Activated CD4-positive, alpha-beta T cell treated with anti-CD3 and anti-CD28 coated beads, Interleukin-2, Interleukin-6, amounts not matched to agents 100 ng/mL and 50 ng/mL, durations not matched to agents 16 hours and 8 hours (primary cell): ENCODE measurements around the gene GSN.

Experiments
- DNase-seq: peaks from one replicate; pipeline ENCODE4 v3.0.0-alpha.2; 2020

The GSN gene

DNA sequence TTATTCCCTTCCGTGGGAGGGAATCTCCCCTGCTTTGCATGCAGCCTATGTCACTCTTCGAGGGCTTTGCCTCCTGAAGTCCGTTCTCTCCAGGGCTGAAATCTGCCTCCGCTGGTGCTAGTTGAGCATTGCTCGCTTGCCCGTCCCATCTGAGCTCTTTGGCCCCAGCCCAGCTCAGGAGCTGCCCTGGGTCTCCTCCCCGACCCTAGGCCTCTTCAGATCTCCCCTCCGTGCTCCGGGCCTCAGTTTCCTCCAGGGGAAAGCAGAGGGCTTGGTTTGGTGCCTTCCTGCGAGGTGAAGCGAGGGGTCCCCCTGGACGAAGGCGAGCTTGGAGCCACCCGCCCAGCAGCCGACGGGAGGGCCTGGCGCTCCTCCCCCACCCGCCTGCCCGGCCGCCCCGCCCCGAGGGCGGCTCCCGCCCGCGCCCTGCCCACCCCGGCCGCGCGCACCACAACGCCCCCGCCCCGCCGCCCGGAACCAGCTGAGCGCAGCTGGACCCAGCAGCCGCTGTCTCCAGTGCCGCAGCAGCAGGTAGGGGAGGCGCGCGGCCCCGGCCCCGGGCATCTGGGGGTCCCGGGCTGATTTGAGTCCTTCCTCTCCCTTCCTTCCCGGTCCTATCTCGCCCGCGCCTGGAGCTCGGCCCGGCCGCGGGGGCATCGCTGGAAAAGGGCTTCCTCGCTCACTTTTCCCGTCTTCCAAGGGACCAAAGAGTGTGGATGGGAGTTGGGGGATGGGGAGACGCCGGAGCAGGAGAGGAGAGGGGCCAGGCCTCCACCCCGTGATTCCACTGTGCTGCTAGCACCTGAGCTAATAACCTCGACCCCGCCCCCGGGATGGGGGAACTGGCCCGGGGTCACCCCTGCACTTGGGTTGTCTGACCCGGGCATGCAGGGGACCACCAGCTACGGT is at the start of gene GSN:
Gene GSN, plus strand, starts transcription at position 474 of the 909 bp plus-strand sequence. CDS start 33,810 bp downstream, outside the sequence.
- peak; percentile 55 for DNase-seq

DNA sequence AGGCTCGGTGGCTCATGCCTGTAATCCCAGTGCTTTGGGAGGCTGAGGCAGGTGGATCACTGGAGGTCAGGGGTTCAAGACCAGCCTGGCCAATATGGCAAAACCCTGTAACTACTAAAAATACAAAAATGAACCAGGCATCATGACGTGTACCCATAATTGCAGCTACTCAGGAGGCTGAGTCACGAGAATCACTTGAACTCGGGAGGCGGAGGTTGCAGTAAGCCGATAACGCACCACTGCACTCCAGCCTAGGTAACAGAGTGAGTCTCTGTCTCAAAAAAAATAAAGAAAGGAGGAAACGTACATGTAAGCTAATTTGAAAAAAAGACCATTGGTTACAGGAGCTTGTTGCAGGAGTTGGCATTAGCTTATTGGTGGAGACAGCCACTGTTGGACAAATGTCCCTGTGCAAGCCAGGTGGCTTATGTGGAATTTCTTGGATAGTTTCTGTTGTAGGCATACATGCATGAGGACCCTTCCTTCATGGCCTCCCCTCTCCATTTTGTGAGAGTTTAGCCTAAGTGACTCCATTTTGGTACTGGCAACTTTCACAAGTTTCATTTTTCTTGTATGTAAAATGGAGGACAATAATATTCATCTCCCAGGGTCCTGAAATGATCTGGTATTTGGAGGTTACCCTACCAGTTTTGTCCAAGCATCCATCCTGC is 49.5 kb upstream of the GSN start:
- no peak for DNase-seq

DNA sequence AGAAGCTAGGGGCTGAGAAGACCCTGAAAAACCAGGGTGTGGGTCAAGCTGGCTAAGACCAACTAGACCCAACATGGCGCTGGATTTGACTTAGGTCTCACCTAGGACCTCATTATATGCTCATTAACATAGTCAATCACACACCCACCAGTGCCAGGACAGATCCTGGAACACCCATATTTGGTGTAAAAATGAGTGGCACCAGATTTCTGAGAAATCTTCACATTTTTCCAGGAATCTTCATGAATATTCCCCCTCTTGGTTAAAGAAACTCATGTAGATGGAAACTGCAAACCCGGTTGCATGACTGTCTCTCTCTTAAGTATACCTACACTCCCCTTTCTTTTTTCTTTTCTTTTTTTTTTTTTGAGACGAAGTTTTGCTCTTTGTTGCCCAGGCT is 48.4 kb upstream of the GSN start:
- no peak for DNase-seq

DNA sequence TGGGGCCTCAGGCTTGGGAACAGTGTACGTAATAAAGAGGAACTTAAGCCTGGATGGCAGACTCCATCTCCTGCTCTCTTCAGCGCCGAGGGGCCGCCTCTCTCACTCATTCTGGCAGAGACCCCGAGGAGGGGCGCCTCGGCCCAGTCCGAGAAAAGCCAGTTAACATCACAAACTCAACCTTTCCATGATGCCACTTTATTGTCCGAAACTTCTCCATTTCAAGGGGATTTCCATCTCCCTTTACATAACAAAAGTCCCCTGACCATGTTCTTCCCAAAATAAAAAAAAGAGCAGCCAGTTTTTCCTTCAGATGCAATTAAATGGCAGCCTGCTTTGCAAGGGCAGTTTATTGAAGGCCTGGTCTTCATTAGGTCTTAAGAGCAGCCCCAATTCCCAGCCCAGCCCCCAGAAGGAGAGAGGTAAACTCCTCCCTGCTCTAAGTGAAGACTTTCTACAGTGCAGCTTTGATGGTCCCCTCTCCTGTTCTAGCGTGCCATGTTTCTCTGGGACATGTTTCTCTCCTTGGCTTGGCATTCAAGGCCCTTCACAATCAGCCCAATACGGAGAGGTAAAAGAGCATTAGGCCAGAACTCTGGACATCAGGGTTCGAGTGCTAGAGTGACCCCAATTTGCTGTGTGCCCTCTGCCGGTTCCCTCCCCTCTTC is 46.8 kb upstream of the GSN start:
- no peak for DNase-seq

DNA sequence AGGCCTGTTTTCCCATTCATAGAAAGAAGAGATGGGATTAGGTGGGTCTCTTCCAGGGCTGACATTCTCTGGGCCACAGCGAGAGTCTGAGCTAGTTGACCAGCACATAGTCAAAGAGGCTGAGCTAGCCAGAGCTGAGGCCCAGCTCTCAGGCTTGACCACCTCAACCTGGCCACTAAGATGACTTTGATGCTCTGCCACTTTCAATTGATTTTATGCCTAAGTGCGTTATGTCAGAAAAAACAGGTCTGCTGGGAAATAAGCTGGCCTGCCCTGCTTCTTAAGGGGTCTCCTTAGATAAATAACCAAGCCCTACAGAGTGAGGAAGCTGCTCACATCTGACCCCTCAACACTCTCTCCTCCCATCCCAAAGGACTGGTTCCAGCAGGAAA is 46.3 kb upstream of the GSN start:
- no peak for DNase-seq

DNA sequence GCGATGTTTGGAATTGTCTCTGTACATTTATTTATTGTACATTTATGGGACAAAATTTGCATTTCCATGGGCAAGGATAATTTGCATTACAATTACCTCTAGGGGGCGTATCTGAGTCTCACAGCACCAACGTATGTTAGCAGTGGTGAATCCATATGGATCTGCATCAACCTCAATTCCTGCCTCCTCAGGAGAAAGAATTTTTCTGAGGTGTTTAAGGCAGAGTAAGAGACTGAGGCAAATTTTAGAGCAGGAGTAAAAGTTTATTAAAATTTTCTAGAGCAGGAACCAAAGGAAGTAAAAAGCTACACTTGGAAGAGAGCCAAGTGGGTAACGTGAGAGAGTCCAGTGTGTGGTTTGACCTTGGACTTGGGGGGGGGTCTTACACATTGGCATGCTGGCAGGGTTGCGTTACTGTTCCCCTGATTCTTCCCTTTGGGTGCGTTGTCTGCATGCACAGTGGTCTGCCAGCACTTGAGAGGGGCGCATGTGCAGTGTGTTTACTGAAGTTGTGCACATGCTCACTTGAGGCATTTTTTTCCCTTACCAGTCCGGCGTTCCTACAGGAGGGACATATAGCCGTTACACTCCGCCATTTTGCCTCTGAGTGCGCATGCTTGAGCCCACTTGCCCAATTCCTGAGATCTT is 45.3 kb upstream of the GSN start:
- DNase-seq = peak; percentile 29

DNA sequence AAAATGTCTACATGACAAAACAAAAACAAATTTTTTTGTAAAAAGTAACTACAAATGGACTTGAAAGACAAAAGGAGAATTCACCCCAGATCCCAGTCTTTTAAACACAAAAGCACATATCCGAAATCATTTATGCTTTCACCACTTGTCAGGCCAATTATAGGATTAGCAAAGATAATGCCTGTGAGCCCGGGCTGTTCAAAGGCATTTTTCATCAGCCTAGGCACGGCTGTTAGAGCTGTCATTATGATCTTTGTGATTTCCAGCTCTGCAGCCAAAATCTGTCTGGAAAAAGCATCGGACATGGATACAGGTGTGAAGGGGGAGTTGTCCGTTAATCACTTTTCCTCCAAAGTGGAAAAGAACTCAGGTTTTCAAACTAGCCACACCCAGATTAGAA is 42.7 kb upstream of the GSN start:
- DNase-seq = no peak

DNA sequence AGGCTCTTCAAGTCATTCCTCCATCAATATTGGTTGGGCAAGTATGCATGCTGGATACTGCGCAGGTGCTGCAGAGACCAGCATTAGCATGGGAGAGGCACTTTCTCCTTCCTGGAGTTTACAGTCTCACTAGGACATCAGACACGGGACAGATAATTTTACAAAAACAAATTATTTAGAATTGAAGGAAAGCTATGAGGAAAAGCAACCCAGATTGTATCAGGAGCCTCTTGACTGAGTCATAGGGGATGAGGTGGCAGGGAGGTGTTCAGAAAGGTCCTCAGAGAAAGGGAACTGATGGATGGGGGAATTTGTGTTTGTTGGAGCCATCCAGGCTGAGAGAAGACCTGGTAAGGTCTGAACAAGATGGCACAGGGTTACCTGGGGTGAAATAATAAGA is 41.8 kb upstream of the GSN start:
- no peak for DNase-seq

DNA sequence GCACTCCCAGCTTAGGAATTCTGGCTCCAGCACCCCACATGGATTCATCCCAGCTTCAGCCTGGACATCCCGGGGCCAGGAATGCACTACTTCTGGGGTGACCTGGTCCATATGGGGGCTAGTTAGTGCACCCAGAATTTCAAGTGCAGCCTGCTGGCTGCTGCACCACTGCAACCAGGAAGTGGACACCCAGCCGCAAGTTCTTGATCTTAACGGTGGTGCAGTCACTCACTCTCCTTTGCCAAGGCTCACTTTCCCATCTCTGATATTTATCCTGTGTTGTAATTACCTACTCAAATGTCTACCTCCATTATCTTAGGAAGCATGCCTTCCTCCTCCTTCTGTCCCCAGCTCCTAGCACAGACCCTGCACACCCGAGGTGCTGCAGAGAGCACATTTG is 40.1 kb upstream of the GSN start:
- DNase-seq = no peak

DNA sequence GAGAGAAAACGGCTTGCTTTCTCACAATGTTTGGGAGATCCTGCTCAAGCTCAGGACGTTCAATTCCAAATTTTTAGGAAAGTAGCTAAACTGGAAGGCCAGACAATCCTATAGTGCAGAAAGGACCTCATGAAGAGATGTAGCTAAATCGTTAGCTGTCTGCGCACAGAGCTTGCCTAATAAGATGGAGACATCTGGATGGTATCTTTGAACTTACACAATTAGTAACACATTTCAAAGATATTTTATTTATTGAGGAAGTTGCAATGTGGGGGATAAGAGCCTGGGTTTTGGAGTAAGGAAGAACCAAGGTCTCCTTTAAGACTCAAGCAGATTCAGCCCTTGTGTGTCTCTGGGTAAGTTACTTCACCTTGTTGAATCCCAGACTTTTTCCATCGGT is 37.7 kb upstream of the GSN start:
- DNase-seq = no peak

DNA sequence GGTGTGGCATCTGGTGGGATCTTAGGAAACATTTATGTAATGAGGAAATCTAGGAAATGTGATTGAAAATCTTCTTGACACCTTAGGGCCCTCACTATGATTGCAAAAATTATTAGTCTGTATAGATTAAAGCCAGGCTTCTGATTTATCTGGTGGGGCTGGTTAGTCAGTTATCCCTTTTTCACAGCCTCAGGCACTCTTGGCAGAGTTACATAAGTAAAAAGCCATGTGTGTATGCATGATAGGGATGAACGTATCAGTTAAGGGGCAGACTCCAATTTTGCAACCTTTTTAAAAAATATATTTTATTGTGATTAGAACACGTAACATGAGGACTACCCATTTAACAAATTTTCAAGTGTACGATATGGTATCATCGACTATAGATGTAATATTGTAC is 35.7 kb upstream of the GSN start:
- no peak for DNase-seq

DNA sequence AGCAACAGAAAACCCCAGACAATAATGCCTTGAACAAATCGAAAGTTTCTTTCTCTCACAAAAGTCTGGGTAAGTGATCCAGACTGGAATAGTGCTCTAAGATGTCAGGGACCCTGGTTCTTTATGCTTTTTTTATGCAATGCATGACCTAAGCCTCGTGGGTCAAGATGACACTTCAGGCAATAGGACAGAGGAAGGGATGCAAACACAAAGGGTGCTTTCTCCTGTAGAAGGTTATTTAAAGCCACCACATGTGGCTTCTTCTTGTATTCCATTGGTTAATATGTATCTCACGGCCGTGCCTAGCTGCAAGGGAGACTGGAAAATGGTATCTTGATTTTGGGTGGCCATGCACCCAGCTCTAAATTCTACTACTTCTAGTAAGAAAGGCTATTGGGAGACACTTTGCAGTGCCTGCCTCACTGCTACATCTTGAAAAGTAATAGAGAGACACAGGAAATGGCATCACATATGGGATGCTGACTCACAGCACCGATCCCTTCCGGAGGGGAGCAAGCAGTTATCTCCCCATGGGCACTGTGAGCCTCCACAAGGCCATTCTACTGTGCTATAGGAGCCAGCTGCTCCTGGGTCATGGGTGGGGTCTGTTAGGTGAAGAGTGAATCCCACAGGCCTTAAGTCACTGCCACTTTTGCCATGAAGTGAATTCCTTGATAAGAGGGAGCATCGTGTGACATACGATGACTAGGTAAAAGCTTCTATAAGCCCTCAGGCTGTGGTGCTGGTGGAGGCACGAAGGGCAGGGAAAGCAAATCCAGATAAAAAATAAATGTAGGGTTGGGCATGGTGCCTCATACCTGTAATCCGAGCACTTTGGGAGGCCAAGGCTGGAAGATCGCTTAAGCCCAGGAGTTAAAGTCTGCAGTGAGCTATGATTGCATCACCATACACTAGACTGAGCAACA is 33.8 kb upstream of the GSN start:
- DNase-seq = no peak

DNA sequence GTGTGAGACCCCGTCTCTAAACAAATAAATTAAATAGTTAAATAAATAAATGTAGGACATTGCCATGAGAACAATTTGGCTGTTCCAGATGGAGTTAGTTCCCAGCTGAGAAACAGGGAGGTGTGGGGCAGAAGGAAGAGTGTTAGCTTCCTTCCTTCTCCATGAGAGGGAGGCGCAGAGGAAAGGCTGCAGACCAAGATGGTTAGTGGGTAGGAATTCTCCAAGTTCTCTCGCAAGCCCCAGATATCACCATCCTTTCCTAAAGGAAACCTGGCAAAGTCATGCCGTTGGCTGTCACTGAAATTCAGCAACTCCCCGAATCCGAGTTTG is 33.2 kb upstream of the GSN start:
- DNase-seq = no peak

DNA sequence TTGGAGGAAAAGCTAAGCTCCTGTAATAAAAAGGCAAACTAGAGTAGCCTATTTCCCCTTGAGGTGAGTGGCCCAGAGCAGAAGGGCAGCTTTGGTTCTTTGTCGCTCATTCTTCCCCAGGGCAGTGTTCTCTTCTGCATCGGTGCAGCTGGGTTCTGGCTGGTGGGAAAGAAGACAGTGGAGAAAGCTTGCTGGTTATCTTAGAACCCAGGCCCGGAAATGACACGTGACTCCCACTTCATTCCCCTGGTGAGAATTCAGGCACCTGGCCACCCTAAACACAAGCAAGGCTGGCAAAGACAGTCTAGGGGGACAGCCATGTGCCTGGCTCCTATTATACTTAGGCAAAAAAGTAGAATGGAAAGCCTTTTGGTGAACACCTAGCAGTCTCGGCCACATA is 32.5 kb upstream of the GSN start:
- no peak for DNase-seq

DNA sequence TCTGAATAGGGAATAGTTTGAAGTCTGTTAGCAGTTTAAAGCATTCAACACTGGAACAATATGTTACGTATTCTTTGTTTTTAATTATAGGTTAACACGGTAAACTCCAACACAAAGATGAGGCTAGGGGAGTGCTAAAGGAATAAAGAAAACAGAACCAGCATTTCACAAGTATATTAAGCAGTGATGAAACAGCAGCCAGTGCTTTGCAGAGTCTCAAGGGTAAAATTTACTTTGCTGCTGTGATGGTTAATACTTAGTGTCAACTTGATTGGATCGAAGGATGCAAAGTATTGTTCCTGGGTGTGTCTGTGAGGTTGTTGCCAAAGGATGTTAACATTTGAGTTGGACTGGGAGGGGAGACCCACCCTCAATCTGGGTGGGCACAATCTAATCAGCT is 30.0 kb upstream of the GSN start:
- DNase-seq = no peak

DNA sequence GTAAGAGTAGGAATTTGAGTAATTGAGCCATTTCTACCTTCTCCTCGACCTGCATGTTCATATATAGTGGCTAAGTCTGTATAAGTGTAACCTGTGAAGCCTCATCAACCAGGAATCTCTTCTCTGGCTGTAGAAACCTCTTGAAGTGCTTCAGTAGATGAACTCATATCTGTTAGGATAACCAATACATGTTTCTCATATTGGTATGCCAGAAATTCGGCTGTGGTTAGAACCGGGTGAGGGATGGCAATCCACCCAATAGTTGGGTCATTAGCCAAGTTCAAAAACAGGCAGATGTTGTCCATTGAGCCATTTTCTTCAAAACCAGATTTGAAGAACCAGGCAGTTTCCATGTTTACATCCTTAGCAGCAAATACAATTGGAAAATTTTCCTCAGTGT is 28.9 kb upstream of the GSN start:
- no peak for DNase-seq

DNA sequence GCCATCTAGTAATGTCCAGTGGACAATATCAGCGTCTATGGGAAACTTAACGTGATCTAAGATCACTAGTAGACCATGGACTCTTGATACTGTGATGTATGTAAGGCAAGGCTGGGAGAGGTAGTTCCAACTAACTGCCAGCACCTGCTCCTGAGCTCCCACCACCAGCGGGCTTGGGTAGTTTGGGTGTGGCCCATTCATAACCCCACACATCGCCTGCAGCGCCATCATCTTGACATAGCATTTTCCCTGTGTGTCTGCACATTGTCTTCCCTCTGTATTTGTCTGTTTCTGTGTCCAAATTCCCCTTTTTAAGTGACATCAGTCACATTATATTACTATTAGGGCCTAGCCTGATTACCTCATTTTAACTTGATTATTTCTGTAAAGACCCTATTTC is 28.1 kb upstream of the GSN start:
- DNase-seq = no peak

DNA sequence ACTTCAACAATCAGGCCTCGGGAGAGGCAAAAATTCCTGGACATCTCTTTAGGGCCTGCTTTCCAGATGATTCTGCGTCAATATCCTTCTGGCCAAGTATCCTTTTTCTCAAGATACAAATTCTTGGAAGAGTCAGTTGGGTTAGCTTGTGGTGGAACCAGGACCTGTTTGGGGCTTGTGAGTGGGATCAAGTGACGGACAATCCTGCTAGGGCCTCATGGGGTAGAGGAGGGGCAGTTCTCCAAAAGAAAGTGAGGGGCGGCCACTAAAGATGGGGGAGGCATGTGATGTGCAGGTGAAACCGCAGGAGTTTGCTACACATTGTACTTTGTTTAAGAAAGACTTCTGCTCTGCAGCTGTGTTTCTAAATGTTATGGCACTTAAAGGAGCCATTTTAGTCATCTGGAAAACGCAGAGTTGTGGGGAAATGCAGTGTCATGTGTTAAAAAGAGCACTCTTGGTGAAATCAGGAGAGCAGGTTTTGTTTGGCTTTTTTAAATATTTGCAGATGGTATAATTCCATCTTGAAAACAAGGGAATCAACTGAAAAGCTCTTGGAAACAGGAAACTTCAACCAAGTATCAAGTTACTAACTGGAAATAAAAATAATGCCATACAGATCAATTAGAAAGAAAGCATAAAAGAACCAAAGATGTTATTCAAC is 27.4 kb upstream of the GSN start:
- no peak for DNase-seq

DNA sequence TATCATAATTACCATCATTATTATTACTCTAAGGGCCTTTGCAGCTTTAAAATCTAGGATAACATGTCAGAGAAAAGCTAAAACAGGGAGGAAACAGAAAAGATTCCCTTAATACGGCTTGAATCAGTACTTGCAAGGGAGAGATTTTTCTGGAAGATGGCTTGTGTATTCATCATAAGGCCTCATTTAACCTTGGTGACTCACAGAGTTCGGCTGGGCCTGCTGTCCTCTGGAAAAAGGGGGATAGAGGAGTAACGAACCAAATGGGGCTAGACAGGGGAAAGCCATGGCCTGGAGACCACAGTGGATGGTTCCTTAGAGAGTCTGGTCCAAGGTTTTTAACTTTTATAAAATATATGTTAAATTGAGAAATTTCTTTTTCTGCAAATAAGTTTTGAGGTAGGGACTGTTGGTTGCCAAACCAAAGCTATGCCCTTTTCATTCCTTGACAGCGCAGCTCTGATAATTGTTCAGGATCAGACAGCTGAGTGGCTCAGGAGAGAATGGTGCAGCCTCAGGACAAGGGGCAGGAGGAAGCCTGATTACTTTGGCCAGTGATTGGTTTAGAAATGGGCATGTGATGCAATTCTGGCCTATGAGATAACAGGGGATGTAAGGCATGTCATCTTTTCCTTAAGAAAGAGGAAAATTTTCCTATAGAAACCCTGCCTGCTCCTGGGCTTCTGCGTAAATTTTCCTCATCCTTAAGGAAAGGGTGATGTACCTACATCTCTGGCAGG is 25.6 kb upstream of the GSN start:
- DNase-seq = no peak

DNA sequence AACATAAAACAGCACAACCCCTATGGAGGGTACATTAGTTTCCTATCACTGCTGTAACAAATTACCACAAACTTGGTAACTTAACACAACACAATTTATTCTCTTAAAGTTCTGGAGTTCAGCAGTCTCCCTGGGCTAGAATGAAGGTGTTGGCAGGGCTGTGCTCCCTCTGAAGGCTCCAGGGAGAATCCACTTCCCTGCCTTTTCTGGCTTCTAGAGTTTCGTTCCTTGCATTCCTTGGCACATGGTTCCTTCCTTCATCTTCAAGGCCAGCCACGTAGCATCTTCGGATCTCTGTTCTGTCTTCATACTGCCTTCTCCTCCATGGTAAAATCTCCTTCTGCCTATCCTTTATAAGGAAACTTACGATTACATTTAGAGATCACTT is 25.0 kb upstream of the GSN start:
- no peak for DNase-seq
